ENCODE results near the gene LHFPL6. TPM values are rescaled to one million over a fixed set of nuclear protein-coding genes. Genes with fewer than 3 reads are reported as not detected.

LHFPL6 gene
- total RNA-seq, 6 experiments from 2014 or later: 57.5 to 75.3 (median 61.4) TPM

DNA sequence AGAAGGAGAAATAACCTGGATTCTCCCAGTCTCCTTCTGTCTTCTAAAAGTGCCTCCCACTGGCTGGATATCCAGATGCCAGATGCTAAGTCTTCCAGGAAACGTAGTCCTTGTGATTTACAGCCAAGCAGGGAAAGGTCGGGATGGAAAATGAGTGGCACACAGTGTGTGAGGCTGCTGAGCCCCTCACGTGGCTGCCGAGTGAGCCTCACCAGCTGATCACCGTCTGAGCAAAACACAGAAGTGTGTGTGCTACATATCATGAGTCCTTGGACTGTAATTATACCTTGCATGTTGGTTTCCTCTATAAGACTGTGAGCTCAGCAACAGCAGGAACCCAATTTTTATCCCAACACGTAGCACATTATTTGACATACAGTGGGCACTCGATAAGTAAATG is 15.1 kb downstream of the LHFPL6 start:
- H3K4me1 Mint-ChIP-seq (ENCODE audit: low read depth): peaks cover 38% of the 10 kb centered on the region
- no peak overlapping the region for H3K4me3 Mint-ChIP-seq
- no peaks in the 10 kb centered on the region for H3K9me3 Mint-ChIP-seq
- H3K36me3 Mint-ChIP-seq (ENCODE audit: low read depth): no peaks in the 10 kb centered on the region
- TF ChIP-seq, protein P1, sequence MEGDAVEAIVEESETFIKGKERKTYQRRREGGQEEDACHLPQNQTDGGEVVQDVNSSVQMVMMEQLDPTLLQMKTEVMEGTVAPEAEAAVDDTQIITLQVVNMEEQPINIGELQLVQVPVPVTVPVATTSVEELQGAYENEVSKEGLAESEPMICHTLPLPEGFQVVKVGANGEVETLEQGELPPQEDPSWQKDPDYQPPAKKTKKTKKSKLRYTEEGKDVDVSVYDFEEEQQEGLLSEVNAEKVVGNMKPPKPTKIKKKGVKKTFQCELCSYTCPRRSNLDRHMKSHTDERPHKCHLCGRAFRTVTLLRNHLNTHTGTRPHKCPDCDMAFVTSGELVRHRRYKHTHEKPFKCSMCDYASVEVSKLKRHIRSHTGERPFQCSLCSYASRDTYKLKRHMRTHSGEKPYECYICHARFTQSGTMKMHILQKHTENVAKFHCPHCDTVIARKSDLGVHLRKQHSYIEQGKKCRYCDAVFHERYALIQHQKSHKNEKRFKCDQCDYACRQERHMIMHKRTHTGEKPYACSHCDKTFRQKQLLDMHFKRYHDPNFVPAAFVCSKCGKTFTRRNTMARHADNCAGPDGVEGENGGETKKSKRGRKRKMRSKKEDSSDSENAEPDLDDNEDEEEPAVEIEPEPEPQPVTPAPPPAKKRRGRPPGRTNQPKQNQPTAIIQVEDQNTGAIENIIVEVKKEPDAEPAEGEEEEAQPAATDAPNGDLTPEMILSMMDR (IDR thresholded peaks at IDR 0.05): no peak
- H3K27ac Mint-ChIP-seq: no peak overlapping the region
- DNase-seq: no peak
- no peaks in the 10 kb centered on the region for H3K27me3 Mint-ChIP-seq (ENCODE audit: insufficient read depth)

DNA sequence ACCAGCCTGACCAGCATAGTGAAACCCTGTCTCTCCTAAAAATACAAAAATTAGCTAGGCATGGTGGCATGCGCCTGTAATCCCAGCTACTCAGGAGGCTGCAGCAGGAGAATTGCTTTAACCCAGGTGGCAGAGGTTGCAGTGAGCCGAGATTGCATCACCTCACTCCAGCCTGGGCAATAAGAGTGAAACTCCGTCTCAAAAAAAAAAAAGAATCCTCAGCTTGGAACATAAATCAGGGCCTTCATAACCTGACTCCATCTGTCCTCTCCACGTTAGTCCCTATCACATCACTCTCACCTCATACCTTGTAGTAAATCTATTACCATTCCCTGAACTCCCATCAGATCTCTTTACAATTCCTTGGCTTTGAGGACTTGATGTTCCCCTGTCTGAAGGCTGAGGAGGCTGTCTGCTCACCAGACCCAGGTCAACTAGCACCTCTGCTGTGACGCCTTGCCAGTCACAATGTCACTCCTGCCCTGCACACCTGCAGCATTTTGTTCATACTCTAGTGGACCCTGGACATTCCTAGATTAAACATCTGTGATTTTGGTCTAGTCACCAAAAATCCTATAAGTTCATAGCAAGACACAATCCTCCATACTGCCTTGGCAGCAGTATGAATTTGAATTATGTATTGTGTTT is 15.9 kb downstream of the LHFPL6 start:
- TF ChIP-seq, protein P1 (IDR thresholded peaks at IDR 0.05): no peak
- peaks cover 41% of the 10 kb centered on the region for H3K4me1 Mint-ChIP-seq (ENCODE audit: low read depth)
- H3K9me3 Mint-ChIP-seq: no peaks in the 10 kb centered on the region
- DNase-seq: no peak
- no peaks in the 10 kb centered on the region for H3K27me3 Mint-ChIP-seq (ENCODE audit: insufficient read depth)
- H3K36me3 Mint-ChIP-seq (ENCODE audit: low read depth): peaks cover 7% of the 10 kb centered on the region; the same call in 1 of the 2 replicates
- no peak overlapping the region for H3K27ac Mint-ChIP-seq
- no peak overlapping the region for H3K4me3 Mint-ChIP-seq

DNA sequence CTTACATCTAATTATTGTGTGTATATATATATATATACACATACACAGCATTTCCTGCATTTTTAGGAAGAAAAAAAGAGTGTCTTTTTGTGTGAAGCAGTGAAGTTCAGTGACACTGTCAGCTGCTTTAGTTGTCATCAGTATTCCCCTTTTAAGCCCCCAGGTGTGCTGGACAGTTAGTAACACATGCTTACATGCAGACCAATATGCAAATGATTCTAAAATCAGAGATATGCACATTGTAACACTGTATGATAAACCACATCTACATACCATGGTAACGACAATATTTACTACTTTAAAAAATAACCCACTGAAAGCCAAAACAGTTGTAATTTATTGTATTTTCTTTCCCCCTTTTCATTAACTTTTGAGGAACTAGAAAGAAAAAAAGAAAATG is 16.8 kb downstream of the LHFPL6 start:
- TF ChIP-seq, protein P1 (IDR thresholded peaks at IDR 0.05): no peak
- Mint-ChIP-seq H3K27me3 (ENCODE audit: insufficient read depth) (no peaks in the 10 kb centered on the region), H3K4me1 (ENCODE audit: low read depth) (peaks cover 38% of the 10 kb centered on the region), H3K4me3 (no peak overlapping the region), H3K36me3 (ENCODE audit: low read depth) (peaks cover 17% of the 10 kb centered on the region; the same call in 1 of the 2 replicates), H3K9me3 (no peaks in the 10 kb centered on the region), H3K27ac (no peak overlapping the region)
- no peak for DNase-seq

DNA sequence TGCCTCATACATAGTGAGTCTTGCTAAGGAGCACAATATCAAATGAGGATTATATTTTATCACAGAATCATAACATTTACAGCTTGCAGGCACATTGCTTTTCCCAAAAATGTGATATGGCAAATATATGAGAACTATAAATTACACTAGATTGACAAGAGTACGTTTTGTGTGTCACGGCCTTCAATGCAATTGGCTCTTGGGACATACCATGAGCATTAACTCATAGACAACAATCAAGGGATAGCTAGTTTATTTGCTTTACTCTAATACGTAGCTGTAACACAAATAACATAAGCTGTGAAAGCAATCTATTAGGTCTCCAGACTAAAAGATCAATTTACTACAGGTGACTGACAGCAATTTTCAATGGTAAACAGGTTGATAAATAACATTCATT is 17.8 kb downstream of the LHFPL6 start:
- Mint-ChIP-seq H3K27ac (no peak overlapping the region), H3K4me1 (ENCODE audit: low read depth) (peaks cover 28% of the 10 kb centered on the region)
- DNase-seq: no peak

DNA sequence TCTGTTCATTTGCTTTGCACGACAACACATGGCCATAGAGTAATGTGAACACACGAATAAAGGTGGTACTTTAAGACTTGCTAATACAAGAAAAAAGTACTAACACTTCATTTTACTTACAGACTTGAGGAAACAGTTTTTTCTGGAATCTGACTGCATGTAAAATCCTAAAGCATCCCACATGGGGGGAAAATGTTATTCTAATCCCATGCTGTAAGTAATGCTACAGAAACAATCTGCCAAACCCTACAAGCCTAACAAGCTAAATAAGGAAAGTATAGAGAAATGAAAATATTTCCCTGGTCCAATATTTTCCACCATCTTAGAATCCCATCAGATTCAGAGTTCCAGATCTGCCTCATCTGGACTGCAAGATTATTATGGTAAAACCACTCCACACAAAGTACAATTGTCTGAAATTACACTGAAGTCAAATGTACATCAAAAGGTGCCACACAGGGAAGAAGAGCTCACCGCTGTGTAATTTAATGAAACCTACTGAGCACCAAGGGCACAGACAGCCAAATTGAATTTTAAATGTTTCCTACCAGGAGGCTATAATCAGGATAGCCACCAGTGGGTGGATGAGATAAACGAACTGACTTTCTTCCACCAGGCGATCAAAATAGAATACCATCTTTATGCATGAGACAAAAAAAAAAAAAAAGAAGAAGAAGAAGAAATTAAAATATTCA is 22.0 kb downstream of the LHFPL6 start:
- H3K36me3 Mint-ChIP-seq (ENCODE audit: low read depth): peaks cover 24% of the 10 kb centered on the region
- H3K27ac Mint-ChIP-seq: no peak overlapping the region
- H3K4me3 Mint-ChIP-seq: no peak overlapping the region
- no peak for DNase-seq
- peaks cover 16% of the 10 kb centered on the region for H3K4me1 Mint-ChIP-seq (ENCODE audit: low read depth)
- H3K9me3 Mint-ChIP-seq: no peaks in the 10 kb centered on the region
- no peaks in the 10 kb centered on the region for H3K27me3 Mint-ChIP-seq (ENCODE audit: insufficient read depth)
- TF ChIP-seq, protein P1 (IDR thresholded peaks at IDR 0.05): no peak

More for the DNA sequence above, 17.8 kb downstream of the LHFPL6 start:
- Mint-ChIP-seq H3K27me3 (ENCODE audit: insufficient read depth) (no peaks in the 10 kb centered on the region), H3K36me3 (ENCODE audit: low read depth) (peaks cover 18% of the 10 kb centered on the region; the same call in 1 of the 2 replicates), H3K4me3 (no peak overlapping the region), H3K9me3 (no peaks in the 10 kb centered on the region)
- TF ChIP-seq, protein P1 (IDR thresholded peaks at IDR 0.05): no peak

Data from HFFc6 (cell line).